HG03565 (cell line): ENCODE measurements around the gene DEFB127.
"Not testable (repeated sequence)": the region's sequence is repeated elsewhere in the genome, so short reads cannot be mapped to it uniquely, and the experiment has no call there.

Experiments used
- ATAC-seq: cut with Tn5 transposase; IDR thresholded peaks from one replicate; pipeline ENCODE4 v1.9.1; 2021; ENCODE audit warnings: mild to moderate bottlenecking, moderate library complexity; ENCODE audit not compliant: unreplicated experiment

DEFB127 gene, protein sequence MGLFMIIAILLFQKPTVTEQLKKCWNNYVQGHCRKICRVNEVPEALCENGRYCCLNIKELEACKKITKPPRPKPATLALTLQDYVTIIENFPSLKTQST

DNA sequence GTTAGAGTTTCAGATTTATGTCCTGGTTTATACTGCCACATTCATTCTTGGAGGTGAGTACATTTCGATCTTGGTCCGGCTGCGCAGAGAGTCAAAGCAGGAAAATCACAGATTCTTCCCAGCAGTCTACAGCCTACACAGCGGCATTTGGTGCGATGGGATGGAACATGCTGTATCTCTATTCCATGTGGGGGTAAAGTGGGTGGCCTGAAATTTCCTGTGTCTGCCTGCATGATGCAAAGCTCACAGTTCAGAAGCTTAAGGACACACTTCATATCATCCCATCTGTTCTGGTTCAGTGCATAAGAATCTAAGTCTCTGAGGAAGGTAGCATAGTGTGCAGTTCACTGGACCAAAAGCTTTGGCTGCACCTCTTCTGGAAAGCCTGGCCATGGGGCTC is at the start of gene DEFB127:
DEFB127 (plus strand) TSS at position 301 of the 400 bp plus-strand sequence; CDS start at position 392, 91 bp downstream.
- no peak for ATAC-seq

DNA sequence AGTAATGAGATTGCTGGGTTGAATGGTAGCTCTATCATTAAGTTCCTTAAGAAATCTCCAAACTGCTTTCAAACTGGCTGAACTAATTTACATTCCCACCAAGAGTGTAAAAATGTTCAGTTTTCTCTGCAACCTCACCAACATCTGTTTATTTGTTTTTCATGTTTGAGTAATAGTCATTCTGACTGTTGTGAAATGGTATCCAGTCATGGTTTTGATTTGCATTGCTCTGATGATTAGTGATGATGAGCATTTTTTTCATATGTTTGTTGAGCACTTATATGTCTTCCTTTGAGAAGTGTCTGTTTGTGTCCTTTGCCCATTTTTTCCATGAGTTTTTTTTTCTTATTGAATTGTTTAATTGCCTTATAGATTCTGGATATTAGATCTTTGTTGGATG is 44.9 kb upstream of the DEFB127 start:
- no peak for ATAC-seq

DNA sequence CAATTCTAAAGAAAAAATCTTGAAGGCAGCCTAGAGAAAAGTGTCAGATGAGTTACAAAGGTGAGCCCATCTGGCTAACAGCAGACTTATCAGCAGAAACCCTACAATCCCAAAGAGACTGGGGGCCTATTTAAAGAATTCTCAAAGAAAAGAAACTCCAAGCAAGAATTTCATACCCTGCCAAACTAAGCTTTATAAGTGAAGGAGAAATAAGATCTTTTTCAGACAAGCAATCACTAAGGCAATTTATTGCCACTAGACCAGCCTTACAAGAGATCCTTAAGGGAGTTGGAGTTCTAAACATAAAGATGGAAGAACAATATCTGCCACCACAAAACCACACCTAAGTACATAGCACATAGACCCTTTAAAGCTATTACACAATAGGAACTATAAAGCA is 39.7 kb upstream of the DEFB127 start:
- ATAC-seq, result no peak

DNA sequence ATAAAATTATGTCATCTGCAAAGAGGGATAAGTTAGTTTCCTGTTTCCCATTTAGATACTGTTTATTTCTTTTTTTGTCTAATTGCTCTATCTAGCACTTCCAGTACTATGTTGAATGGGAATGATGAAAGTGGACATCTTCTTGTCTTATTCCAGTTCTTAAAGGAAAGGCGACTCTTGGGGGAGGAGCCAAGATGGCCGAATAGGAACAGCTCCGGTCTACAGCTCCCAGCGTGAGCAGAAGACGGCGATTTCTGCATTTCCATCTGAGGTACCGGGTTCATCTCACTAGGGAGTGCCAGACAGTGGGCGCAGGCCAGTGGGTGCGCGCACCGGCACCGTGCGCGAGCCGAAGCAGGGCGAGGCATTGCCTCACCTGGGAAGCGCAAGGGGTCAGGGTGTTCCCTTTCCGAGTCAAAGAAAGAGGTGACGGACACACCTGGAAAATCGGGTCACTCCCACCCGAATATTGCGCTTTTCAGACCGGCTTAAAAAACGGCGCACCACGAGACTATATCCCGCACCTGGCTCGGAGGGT is 27.4 kb upstream of the DEFB127 start:
- not testable (repeated sequence) for ATAC-seq

DNA sequence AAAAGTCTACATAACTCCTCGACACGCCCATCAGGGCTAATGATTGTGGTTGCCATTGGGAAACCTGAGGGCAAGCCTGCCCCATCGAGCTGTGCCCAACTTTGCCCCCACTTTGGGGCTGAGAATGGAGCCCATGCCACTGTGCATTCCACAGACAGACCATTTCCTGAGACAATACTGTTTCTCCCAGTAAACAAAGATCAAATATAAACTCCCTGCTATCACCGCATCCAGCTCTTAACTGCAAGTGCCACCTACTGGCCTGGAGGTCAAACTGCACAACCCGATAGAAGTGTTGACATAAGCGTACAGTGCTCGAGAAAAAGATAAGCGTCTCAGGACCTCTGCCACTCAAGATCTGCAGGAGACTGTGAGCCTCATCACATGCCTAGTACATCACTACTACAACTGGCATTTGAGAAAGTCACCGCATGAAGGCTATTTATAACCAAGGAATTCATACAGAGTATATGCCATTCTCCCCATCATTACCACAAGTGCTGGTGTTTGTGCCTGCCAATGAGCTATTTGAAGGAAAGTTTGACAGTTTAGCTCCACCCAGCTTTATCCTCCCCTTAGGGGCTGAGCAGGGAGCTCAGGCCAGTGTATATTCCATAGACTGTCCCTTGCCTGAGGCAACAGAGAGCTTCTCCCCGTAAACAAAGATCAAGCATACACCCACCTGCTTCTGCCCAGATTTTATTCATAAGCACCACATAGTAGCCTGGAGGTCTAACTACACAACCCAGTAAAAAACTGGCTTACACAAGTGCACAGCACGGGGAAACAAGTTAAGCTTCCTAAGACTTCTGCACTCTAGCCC is 19.4 kb upstream of the DEFB127 start:
- ATAC-seq, result no peak

DNA sequence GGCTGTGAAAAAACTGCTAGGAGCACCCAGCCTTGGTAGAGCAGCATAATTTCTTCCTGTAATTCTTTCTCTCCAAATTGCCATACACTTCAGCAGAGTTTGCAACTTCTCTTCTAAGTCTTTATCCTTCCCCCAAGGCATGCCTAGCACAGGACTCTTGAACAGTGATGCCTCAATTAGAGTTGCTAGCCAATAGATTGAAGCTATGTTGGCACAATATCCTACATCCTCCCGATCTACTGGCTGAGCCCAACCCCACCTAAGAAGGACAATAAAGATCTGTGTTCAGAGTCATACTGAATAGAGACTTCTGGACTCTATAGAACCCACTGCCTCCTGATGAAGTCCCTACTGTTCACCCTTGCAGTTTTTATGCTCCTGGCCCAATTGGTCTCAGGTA is 15.0 kb upstream of the DEFB127 start, which contains the start of gene DEFB126:
DEFB126 (plus strand) TSS at position 301 of the 400 bp plus-strand sequence; CDS start at position 340, 39 bp downstream.
- no peak for ATAC-seq

DNA sequence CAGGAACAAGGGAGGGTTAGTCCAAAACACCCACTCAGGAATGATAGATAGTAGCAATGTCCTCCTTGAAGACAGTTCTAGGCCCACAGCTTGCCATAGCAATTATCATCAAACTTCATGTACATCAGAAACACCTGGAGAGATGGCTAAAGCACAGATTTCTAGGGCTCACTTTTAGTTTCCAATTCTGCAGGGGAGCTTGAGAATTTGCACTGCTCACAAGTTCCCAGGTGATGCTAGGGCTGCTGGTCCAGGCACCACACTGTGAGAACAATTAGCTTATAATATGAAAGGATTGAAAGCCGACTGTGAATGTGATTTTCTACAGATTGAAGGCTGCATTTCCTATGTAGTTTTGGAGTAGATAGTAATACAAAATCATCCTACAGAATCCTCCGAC is 11.4 kb upstream of the DEFB127 start:
- ATAC-seq, result no peak

DNA sequence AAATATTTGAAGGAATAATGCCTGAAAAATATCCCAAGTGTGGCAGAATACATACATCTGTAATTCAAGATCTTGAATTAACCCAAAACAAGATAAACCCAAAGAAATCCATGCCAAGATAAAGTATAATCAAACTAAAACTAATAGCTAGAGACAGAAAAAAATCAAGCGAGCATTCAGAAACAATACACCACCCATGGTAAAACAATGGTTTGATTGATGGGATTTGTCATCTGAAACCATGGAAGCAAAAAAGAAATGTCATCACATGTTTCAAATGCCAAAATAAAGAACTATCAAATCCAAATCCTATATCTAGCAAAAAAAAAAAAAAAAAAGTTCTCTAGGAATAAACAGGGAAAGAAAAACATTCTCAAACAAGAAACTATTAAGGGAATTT is 5.1 kb upstream of the DEFB127 start:
- no peak for ATAC-seq

DNA sequence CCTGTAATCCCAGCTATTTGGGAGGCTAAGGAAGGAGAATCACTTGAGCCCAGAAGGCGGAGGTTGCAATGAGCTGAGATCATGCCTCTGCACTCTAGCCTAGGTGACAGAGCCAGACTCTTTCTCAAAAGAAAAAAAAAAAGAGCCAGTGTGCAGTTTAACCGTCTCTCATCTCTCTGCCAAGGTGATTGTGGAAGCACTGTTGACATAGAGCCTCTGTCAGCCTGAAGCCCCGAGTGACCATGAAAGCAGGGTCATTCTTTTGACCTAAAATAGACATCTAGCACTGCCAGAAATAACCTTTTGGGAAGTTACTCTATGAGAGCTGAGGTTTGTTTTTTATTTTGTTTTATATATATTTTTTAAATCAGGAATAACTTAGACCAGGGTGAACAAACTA is 7.4 kb downstream of the DEFB127 start:
- ATAC-seq, result no peak

DNA sequence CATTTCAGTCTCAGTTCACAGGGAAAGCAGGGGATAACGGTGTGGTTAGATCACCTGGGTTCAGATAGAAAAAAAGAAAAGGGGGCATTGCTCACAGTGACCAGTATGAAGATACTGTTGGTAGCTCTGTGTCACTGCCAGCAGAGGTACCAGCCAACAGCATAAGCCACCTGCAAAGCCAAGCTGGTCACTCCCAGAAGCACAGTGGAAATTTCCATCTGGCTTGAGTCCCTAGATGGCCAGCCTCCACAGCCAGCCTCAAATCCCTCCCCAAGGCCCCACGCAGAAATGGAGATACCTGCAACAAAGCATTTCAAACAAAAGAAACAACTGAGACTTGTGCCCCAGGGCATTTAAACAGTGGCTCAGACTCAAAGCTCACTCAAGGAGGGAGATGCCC is 11.6 kb downstream of the DEFB127 start:
- no peak for ATAC-seq

DNA sequence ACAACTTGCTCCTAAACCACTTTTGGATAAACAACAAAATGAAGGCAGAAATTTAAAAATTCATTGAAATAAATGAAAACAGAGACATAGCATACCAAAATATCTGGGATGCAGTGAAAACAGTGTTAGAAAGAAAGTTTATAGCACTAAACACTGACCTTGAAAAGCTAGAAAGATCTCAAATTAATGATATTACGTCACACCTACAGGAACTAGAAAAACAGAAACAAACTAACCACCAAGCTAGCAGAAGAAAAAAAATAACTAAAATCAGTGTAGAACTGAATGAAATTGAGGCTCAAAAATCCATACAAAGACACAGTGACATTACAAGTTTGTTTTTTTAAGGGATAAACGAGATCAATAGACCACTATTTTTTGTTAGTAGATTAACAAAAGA is 27.0 kb downstream of the DEFB127 start:
- no peak for ATAC-seq

DNA sequence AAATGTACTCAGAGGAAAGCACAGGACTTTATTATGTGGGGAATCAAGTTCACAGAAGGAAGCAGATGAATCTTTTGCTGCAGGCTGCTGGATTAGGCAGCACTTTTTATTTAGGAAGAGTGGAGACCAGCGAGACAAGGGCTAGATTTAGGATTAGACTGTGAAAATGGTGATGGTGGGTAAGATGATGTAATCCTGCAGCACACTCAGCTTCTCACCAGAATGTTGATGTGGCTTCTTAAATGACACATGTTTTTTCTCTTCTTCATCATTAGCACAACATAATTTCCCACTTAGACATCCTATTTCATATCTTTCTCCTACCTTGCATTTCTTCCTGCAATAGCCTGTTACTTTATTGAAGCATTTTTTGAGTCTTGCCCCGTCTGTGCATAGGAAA is 30.5 kb downstream of the DEFB127 start:
- no peak for ATAC-seq

DNA sequence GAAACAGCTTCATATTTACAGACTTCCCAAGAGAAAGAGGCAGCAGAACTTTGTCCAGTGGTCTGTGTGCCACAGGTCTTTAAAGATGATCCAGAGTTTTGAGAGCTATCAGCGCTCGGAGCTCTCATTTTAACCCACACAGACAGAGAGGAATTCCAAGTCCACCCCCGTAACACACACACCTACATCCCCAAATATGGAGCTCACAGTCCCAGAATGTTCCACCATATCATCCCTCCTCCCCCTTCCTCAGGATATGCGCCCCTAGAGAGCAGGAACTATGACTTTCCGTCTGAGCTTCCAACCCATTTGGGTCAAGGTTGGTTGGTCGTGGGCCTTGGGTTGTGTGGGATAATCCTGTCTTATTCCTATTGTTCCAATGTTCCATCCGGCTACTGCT is 32.4 kb downstream of the DEFB127 start, which contains the start of gene DEFB128:
DEFB128 (minus strand) TSS at position 101 of the 400 bp plus-strand sequence; CDS start at position 13, 88 bp downstream.
- no peak for ATAC-seq

DNA sequence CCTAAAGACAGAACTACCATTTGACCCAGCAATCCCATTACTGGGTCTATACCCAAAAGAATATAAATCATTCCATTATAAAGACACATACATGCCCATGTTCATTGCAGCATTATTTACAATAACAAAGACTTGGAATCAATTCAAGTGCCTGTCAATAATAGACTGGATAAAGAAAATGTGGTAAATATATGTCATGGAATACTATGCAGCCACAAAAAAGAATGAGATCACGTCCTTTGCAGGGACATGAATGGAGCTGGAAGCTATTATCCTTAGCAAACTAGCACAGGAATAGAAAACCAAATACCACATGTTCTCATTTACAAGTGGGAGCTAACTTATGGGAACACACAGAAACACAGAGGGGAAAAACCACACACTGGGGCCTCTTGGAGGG is 41.0 kb downstream of the DEFB127 start:
- ATAC-seq, result no peak

DNA sequence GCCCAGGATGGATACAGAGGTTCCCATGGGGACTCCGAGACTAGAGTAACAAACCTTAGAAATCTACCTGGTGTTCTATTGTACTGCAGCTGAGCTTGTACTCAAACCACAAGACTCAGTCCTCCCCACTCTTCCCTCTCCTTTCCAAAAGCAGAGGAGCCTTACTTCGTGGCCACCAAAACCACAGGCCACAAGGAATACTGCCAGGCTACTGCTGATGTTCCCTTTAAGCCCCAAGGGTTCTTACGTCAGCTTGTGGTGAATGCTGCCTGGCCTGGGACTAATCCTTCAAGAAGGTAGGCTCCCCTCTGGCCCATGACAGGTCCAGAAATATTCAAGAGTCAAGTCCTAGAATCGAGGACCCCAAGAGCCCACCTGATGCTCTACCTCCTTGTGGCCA is 42.7 kb downstream of the DEFB127 start:
- ATAC-seq, result no peak

DNA sequence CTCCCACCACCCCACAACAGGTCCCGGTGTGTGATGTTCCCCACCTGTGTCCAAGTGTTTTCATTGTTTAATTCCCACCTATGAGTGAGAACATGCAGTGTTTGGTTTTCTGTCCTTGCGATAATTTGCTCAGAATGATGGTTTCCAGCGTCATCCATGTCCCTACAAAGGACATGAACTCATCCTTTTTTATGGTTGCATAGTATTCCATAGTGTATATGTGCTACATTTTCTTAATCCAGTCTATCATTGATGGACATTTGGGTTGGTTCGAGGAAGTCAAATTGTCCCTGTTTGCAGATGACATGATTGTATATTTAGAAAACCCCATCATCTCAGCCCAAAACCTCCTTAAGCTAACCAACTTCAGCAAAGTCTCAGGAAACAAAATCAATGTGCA is 46.4 kb downstream of the DEFB127 start:
- ATAC-seq, result not testable (repeated sequence)
